GM19023 (cell line): ENCODE results near the gene SOST.
"Not testable (repeated sequence)": the region's sequence is repeated elsewhere in the genome, so short reads cannot be mapped to it uniquely, and the experiment has no call there.

ENCODE experiments used
- ATAC-seq: cut with Tn5 transposase; IDR thresholded peaks from one replicate; pipeline ENCODE4 v1.9.1; 2021; ENCODE audit warnings: mild to moderate bottlenecking, moderate library complexity; ENCODE audit not compliant: unreplicated experiment

Gene SOST

DNA sequence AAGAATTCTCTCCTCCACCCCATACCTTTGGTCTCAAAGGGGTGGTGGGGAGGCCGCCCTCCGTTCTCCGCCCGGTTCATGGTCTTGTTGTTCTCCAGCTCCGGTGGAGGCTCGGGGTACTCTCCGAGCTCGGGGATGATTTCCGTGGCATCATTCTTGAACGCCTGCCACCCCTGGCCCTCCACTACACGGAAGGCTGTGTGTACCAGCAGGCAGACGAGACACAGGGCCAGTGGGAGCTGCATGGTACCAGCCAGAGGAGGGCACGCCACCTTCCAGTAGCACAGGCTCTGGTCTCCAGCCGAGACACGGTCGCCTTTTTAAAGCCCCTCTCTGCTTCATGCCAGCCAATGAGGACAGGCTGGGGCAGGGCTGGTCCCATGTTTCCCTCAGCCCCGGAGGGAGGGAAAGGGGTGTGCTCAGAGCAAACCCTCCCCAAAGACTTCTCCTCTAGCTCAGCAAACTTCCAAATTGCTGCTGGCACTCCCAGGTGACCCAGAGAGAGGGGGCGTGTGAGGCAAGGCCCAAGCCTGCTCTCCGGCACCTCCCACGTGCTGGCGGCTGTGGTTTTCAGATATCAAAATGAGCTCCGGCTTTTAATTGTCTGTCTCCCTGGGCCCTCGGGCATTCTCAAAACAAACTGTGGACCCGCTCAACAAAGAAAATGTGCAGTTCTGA lies at the start of gene SOST:
SOST (minus strand) TSS at position 295 of the 678 bp plus-strand sequence; CDS start at position 245, 50 bp downstream.
- no peak for ATAC-seq

- ATAC-seq: no peak
These were observed 49.5 kb upstream of the SOST start for GRCh38 chr17:43808076-43808475.

DNA sequence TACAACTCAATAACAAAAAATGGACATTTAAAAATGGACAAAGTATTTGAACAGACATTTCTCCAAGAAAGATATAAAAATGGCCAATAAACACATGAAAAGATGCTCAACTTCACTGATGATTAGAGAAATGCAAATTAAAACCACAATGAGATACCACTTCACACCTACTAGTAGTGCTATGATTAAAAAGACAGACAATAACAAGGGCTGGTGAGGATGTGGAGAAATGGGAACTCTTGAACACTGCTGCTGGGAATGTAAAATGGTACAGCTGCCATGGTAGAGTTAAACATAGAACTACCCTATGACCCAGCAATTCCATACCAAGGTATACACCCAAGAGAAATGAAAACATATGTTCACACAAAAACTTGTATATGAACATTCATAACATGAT lies 46.5 kb upstream of the SOST start:
- ATAC-seq: no peak

DNA sequence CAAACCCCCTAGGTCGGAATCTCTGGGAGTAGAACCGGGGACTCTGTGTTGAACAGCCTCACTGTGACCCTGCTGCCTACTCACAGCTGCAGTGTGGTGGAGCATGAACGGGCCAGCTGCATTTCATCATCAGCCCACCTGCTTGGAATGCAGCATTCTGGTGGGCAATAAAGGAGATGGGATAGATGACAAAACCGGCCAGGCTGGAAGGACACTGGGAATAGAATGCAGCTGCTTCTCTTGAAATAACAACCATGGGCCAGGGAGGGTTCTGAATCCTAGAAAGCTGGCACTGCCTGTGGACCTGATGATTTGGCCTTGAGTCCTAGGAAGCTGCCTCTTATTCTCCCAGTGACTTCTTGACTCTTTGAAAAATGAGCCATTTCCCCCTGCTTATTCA lies 45.2 kb upstream of the SOST start:
- ATAC-seq: no peak

GRCh38 chr17:43801844-43802243 lies 43.3 kb upstream of the SOST start:
- ATAC-seq: no peak

DNA sequence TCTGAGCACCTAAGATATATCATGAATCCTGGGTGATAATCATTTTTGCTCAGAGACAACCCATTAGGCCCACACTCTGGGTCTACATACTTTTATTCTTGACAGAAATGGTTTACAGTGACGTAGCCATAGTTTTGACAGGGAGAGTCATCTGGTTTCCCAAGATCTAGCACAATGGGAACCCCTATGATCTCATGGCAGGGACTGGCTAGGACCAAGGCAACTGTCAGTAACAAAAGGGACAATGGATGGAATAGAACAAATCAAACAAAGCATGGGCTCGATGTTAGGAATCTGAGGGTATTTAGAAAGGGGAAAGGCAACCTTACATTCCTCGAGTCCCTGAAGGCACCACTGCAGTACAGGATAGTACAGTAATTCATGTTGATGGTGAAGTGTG lies 42.1 kb upstream of the SOST start:
- ATAC-seq: no peak

- ATAC-seq: no peak
These were observed 40.5 kb upstream of the SOST start for GRCh38 chr17:43799047-43799446.

- not testable (repeated sequence) for ATAC-seq
These were observed 39.4 kb upstream of the SOST start for GRCh38 chr17:43798024-43798423.

DNA sequence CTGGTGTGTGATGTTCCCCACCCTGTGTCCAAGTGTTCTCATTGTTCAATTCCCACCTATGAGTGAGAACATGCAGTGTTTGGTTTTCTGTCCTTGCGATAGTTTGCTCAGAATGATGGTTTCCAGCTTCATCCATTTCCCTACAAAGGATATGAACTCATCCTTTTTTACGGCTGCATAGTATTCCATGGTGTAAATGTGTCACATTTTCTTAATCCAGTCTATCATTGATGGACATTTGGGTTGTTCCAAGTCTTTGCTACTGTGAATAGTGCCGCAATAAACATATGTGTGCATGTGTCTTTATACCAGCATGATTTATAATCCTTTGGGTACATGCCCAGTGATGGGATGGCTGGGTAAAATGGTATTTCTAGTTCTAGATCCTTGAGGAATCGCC lies 34.1 kb upstream of the SOST start:
- not testable (repeated sequence) for ATAC-seq

- ATAC-seq: no peak
These were observed 33.0 kb upstream of the SOST start for GRCh38 chr17:43791589-43791988.

- no peak for ATAC-seq
These were observed 31.8 kb upstream of the SOST start for GRCh38 chr17:43790311-43790940.

DNA sequence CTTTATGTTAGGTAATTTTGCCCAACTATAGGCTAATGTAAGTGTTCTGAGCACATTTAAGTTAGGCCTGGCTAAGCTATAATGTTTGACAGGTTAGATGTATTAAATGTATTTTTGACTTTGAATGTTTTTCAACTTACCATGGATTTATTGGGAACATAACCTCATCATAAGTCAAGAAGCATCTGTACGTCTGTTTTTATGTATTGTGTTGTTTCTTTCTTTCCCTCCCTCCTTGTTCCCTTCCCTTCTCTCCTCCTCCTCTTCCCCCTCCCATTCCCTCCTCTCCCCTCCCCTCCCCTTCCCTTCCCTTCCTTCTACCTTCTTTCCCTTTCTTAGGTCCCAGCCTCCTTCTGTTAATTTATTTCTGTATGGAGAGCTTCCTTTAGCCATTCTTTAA lies 30.9 kb upstream of the SOST start:
- no peak for ATAC-seq

DNA sequence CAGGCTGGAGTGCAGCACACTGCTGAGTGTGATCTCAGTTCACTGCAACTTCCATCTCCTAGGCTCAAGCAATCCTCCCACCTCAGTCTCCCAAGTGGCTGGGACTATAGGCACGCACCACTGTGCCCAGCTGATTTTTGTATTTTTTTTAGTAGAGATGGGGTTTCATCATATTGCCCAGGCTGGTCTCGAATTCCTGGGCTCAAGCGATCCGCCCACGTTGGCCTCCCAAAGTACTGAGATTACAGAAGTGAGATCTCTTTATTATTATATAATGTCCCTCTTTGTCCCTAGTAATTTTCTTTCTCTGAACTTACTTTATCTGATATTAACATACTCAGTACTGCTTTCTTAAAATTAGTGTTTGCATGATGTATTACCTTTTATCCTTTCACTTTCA lies 29.9 kb upstream of the SOST start:
- no peak for ATAC-seq

DNA sequence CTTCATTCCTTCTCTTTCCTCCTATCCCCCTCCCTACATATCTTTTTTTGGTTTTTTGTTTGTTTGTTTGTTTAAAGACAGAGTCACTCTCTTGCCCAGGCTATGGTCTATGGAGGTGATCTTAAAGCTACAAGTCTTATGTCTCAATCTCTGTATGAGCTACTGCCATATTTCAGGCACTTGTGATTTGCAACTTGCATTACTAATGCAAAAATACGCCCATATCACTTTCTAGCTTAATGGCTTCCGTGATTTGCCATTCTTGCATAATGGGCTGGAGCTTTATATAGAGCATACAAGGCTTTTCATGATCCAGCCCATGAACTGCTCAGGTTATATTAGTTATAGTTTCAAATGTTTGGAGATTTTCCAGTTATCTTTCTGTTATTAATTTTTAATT lies 29.1 kb upstream of the SOST start:
- no peak for ATAC-seq

DNA sequence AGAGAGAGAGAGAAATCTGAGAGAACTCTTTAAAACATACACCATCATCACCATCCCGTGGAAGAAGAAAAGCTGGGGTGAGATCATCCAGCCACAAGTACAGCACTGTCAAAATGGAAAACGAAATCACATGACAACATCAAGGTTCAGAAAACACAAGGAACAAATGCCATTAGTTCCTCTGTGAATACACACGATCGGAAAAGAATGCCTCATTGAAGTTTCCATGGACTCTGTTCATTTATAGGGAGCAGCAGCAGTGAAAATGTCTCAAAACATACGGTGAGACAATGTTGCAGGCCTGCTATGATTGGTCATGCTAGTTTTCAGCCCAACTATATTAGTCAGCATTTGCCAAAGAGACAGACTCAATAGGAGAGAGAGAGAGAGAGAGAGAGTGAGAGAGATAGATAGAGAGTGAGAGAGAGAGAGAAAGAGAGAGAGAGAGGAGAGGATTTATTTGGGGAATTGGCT lies 26.1 kb upstream of the SOST start:
- no peak for ATAC-seq

DNA sequence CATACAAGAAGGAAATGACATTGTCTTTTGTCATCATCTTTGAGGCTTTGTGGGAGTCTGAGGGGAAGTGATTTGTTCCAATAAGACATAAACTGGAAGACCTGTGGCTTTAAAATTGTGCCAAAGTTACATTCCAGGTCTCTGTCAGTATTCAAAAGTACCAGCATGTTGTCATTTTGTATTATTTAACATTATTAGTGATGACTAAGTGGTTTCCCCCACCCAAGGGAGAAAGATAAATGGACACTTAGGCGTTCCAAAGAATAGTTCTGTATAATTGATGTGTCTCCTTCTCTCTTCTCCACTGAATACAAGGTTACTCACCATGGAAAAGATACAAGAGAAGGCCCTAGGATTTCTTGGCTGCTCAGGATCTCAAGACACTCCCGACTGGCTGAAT lies 25.5 kb upstream of the SOST start:
- no peak for ATAC-seq

DNA sequence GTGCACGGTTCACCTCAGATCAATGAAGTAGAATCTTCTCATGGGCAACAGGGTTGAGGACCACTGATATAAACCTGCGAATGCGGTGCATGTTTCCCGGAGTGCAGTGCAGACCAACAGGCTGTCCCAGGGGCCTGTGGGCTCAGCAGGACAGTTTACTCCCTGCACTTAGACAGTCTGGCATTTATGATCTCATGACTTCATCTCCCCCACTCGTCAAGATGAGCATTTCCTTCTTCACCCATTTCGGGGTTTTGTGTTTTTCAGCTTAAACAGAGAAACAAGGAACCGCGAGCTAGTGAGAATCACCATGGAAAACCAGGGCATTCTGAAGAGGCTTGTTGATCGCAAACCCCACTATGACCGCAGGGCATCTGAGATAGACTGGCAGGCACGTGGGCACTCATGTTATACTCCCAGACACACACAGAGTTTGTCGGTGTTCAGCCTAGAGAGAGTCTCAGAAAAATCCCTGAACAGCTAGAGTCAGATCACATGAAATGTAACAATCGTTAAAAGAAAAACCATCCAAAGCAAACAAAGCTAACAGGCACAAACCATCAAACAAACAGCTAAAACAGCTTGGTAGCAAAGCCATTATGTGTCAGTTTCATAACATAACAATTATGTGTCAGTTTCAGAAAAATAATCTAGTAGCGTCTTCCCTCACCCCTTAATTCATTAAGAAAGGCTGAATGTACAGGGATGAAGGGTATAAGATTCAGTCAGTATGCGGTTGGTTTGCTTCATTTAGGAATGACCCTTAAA lies 24.5 kb upstream of the SOST start:
- no peak for ATAC-seq

DNA sequence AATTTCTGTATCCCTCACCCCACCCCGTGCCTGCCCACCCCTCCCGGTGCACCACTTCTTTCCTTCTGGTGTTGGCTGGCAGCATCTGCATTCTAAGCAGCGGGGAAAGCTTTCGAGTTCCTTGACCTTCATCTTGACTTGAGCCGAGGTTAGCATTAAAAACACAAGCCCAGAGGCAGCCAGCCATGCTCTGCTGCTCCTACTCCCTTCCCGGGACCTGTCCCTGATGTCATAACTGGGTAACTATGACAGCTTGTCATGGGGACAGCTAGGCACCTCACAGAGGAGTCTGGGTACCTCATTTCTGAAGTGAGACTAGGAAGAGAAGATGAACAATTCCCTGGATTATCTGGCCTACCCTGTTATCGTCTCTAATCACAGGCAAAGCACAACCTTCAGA lies 21.5 kb upstream of the SOST start, which contains the start of gene CFAP97D1:
CFAP97D1 (plus strand) TSS at position 301 of the 400 bp plus-strand sequence; CDS start at position 329, 28 bp downstream.
- no peak for ATAC-seq

DNA sequence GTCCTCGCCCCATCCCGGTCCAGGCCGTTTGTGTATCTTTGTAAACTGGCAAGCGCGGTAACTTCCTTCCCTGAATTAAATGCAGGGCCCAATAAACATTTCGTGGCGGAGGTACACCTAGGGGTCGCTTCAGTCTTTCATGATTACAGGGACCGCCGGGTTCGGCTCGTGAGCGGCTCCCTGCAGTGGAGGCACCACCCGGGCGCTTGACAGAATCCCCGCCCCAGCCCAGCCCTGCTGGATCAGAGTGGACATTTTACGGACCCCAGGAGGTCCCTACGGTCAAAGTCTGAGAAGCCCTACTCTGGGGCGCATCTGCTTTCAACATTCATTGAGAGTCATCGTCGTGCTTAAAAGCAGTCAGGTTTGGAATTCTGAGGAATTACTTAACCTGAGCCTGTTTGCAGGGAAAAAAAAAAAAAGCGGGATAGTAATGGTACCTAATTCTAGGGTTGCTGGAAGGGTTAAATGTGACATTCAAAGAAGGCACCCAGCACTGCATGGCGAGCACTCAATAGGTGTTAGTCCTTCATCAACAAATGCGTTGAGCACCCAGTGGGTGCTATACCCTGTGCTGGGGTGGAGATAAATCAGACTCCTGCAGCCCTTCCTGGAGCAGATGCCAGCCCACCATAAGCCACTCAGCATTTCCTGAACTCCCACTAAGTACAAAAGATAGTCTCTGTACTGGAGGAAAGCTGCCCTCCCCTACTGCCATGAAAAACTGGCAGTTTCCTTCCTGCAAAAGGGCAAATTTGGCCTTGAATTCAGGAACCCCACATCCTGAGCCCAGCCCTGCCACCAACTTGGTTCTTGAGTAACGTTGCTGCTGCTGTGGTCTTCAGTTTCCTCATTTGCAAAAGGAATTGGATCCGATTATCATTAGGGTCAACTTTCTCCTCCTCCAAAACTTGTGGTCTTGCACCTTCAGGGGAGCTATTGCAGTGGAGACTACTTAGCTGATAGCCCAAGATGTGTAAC lies 20.8 kb upstream of the SOST start:
- no peak for ATAC-seq

GRCh38 chr17:43778337-43779144 lies 19.9 kb upstream of the SOST start, which contains the start of gene DUSP3:
DUSP3 (minus strand) TSS chr17:43778977; CDS start chr17:43778924, 53 bp downstream.
- peak; percentile 89 for ATAC-seq
